Measurements from ENCODE around the gene CNGB1.

DNA sequence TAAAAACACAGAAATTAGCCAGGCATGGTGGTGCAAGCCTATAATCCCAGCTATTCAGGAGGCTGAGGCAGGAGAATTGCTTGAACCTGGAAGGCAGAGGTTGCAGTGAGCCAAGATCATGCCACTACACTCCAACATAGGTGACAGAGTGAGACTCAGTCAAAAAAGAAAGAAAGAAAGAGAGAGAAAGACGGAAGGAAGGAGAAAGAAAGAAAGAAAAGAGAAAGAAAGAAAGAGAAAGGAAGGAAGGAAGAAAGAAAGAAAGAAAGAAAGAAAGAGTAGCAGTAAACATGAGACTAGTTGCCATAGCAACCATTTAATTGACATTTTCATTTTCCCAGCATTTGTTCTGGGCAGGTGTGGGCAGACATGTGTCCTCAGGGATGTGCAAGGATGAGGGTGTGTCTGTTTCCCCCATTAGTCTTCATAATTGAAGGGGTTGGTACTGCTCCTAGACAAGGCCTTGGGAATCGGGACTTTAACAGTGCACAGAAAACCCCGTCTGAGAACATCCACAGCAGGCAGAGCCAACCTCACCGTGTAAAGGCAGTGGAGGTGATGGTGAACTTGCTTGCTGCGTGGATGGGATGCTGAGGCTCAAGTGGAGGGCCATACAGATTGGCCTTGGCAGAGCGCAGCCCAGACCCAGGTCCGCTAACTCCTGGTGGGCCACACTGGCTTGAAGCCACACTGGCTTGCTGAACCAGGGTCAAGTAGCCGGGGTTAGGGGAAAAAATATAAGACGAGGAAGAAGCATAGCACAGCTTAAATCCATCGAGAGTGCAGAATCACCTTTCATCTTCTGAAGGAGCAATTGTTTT is 133.4 kb downstream of the CNGB1 start:
- TF ChIP-seq, protein P1, sequence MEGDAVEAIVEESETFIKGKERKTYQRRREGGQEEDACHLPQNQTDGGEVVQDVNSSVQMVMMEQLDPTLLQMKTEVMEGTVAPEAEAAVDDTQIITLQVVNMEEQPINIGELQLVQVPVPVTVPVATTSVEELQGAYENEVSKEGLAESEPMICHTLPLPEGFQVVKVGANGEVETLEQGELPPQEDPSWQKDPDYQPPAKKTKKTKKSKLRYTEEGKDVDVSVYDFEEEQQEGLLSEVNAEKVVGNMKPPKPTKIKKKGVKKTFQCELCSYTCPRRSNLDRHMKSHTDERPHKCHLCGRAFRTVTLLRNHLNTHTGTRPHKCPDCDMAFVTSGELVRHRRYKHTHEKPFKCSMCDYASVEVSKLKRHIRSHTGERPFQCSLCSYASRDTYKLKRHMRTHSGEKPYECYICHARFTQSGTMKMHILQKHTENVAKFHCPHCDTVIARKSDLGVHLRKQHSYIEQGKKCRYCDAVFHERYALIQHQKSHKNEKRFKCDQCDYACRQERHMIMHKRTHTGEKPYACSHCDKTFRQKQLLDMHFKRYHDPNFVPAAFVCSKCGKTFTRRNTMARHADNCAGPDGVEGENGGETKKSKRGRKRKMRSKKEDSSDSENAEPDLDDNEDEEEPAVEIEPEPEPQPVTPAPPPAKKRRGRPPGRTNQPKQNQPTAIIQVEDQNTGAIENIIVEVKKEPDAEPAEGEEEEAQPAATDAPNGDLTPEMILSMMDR (IDR thresholded peaks at IDR 0.05; ENCODE audit: low read length), result no peak
- TF ChIP-seq EZH2 (IDR thresholded peaks at IDR 0.05; ENCODE audit: borderline replicate concordance, low read length), result no peak

Measured in OCI-LY1 (cell line).